Prostate gland (tissue), 2 donors: ENCODE measurements around the gene SORL1.

Source experiments
- CTCF ChIP-seq, 4 experiments: fragments of 200-600 bp in 2 of 4; fragments of 450-650 bp in 2 of 4; sonication (generic) in 2 of 4; IDR thresholded peaks; 1 replicate in 3 of 4; 2 replicates in 1 of 4; pipeline ENCODE4 v1.5.1; 2016 to 2019; ENCODE audit warnings: antibody characterized with exemption in 4 of 4, mild to moderate bottlenecking in 2 of 4, moderate library complexity in 2 of 4
- POLR2AphosphoS5 ChIP-seq: sonication (generic); formaldehyde crosslinking; IDR thresholded peaks from one replicate; pipeline ENCODE4 v1.6.1; 2017; ENCODE audit warnings: antibody characterized with exemption

GRCh38 chr11:121517996-121518395 is 65.9 kb downstream of the SORL1 start:
- TF ChIP-seq CTCF (IDR thresholded peaks at IDR 0.05) (no peak), POLR2AphosphoS5 (no peak)
